OCI-LY7 (cell line): ENCODE measurements around the gene IQGAP2. TPM values are rescaled to one million over a fixed set of nuclear protein-coding genes. Genes with fewer than 3 reads are reported as not detected.

Experiments used
- BruUV-seq: library from RNA; stranded (reverse); fragments of 400-500 nt; replicated peaks from 2 replicates; lab custom pipeline; 2021; lab: Mats Ljungman, UMichigan
- CTCF ChIA-PET: fragments of 300-600 bp; sonication (Branson Sonifier 250); formaldehyde crosslinking; loops from one replicate; lab custom pipeline; 2022; ENCODE audit warnings: antibody characterized with exemption; ENCODE audit not compliant: unreplicated experiment; lab: Charles Lee
- POLR2A ChIA-PET: fragments of 300-600 bp; sonication (Branson Sonifier 250); formaldehyde crosslinking; loops from one replicate; lab custom pipeline; 2022; ENCODE audit warnings: antibody characterized with exemption; lab: Charles Lee
- DNase-seq: peaks from one replicate; pipeline ENCODE4 v3.0.0-alpha.2; 2015; ENCODE audit warnings: low spot score
- H2AFZ ChIP-seq: fragments of 200-600 bp; sonication (generic), shearing (Covaris generic); 2 replicates; pipeline ENCODE4 v1.6.1; 2014; ENCODE audit warnings: mild to moderate bottlenecking, antibody characterized with exemption, low read length, moderate library complexity
- H3K27ac ChIP-seq: fragments of 200-600 bp; sonication (generic); 2 replicates; pipeline ENCODE4 v1.5.1; 2014; ENCODE audit warnings: mixed run types, low read depth, mild to moderate bottlenecking, moderate library complexity, low read length, inconsistent platforms; ENCODE audit not compliant: poor library complexity, severe bottlenecking
- H3K36me3 ChIP-seq: fragments of 200-600 bp; sonication (generic); 2 replicates; pipeline ENCODE4 v1.6.1; 2014; ENCODE audit warnings: mild to moderate bottlenecking, antibody characterized with exemption, low read length, moderate library complexity, mixed read lengths; ENCODE audit not compliant: insufficient read depth
- H3K4me1 ChIP-seq: fragments of 200-600 bp; sonication (generic); 2 replicates; pipeline ENCODE4 v1.5.1; 2014; ENCODE audit warnings: mild to moderate bottlenecking, low read length; ENCODE audit not compliant: insufficient read depth, poor library complexity, severe bottlenecking
- H3K4me2 ChIP-seq: fragments of 200-600 bp; sonication (generic); 2 replicates; pipeline ENCODE4 v1.6.1; 2014; ENCODE audit warnings: mild to moderate bottlenecking, low read length
- H3K4me3 ChIP-seq: fragments of 200-600 bp; sonication (generic); 2 replicates; pipeline ENCODE4 v1.5.1; 2014; ENCODE audit warnings: mild to moderate bottlenecking, low read depth, low read length; ENCODE audit not compliant: poor library complexity, severe bottlenecking
- H3K79me2 ChIP-seq: fragments of 200-600 bp; sonication (generic); 2 replicates; pipeline ENCODE4 v1.6.1; 2016; ENCODE audit warnings: low read depth, mild to moderate bottlenecking, low read length, moderate library complexity, mixed read lengths; ENCODE audit not compliant: insufficient read depth
- H3K9me2 ChIP-seq: fragments of 200-600 bp; sonication (generic); 2 replicates; pipeline ENCODE4 v1.6.1; 2016; ENCODE audit warnings: mild to moderate bottlenecking, low read length, mixed read lengths; ENCODE audit not compliant: insufficient read depth
- H3K9me3 ChIP-seq: fragments of 200-600 bp; sonication (generic); 2 replicates; pipeline ENCODE4 v1.6.1; 2014; ENCODE audit warnings: mild to moderate bottlenecking, mixed run types, low read length, mixed read lengths
- H4K20me1 ChIP-seq: fragments of 200-600 bp; sonication (generic); 2 replicates; pipeline ENCODE4 v1.6.1; 2014; ENCODE audit warnings: mild to moderate bottlenecking, antibody characterized with exemption, low read length, moderate library complexity, mixed read lengths; ENCODE audit not compliant: insufficient read depth
- EZH2phosphoT487 ChIP-seq: fragments of 200-600 bp; sonication (generic); IDR thresholded peaks from 2 replicates; pipeline ENCODE4 v1.6.1; 2018; ENCODE audit warnings: low read depth, borderline replicate concordance, mild to moderate bottlenecking, mixed run types, antibody characterized with exemption, low read length, moderate library complexity, mixed read lengths
- intact Hi-C: fragments of 100-400 bp; cut with micrococcal nuclease; formaldehyde crosslinking; loops from one replicate; pipeline ENCODE4 v1.10.0; 2022; ENCODE audit not compliant: unreplicated experiment
- total RNA-seq, 2 experiments: library from RNA; depleted of rRNA in 1 of 2; stranded (reverse); fragments of >200 nt in 1 of 2; shearing (Covaris generic) in 1 of 2; gene quantifications; 2 replicates each; pipeline ENCODE4 v1.2.3, GENCODE V29; 2014 to 2022
- TF ChIP-seq, protein P1 (sequence below): fragments of 200-600 bp; sonication (generic); conservative IDR thresholded peaks from 2 replicates; pipeline ENCODE4 v1.5.1; 2014; ENCODE audit warnings: mild to moderate bottlenecking, antibody characterized with exemption, low read length, moderate library complexity, mixed read lengths

Gene IQGAP2
- total RNA-seq, 2 experiments from 2014 or later: 30.0 to 50.2 TPM

DNA sequence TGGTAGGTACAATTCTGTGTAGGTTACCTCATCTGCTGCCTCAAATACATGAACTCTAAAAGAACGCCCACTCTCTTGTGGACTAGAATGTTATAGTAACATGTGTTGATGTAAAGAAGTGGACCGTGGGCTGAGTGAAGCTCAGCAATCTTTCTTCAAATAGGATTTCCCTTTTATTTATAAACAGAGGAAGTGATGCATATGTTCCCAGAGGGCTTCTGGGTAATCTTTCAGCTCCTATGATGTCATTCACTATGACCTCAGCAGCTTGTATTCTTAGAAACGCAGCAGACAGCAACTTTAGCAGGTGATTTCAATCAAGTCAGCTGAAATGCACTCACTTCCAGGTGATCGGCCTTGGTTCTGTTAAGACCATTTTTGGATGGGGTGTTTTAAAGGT lies 205.7 kb downstream of the IQGAP2 start:
- intact Hi-C loops: loop anchor here (10.0 kb wide), 1 partner anchor 406 kb away; no protein-coding TSS in a partner anchor

DNA sequence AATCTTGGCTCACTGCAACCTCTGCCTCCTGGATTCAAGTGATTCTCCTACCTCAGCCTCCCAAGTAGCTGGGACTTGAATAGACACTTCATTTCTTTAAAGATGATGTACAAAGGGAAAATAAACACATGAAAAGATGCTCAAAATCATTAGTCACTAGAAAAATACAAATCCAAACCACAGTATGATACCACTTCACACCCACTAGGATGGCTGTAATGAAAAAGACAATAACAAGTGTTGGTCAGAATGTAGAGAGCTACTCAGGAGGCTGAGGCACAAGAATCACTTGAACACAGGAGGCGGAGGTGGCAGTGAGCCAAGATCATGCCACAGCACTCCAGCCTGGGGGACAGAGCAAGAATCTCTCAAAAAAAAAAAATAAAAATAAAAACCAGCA lies 207.1 kb downstream of the IQGAP2 start:
- H3K27ac ChIP-seq: no peak overlapping the region
- H3K4me2 ChIP-seq: no peak overlapping the region
- ChIA-PET CTCF (no interaction called here), POLR2A (no interaction called here)
- no peaks in the 10 kb centered on the region for H3K79me2 ChIP-seq
- no TSS peak for BruUV-seq
- no peak for DNase-seq
- H3K4me3 ChIP-seq: no peak overlapping the region
- no peaks in the 10 kb centered on the region for H4K20me1 ChIP-seq
- no peak for TF ChIP-seq EZH2phosphoT487
- TF ChIP-seq, protein P1, sequence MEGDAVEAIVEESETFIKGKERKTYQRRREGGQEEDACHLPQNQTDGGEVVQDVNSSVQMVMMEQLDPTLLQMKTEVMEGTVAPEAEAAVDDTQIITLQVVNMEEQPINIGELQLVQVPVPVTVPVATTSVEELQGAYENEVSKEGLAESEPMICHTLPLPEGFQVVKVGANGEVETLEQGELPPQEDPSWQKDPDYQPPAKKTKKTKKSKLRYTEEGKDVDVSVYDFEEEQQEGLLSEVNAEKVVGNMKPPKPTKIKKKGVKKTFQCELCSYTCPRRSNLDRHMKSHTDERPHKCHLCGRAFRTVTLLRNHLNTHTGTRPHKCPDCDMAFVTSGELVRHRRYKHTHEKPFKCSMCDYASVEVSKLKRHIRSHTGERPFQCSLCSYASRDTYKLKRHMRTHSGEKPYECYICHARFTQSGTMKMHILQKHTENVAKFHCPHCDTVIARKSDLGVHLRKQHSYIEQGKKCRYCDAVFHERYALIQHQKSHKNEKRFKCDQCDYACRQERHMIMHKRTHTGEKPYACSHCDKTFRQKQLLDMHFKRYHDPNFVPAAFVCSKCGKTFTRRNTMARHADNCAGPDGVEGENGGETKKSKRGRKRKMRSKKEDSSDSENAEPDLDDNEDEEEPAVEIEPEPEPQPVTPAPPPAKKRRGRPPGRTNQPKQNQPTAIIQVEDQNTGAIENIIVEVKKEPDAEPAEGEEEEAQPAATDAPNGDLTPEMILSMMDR: no peak
- H3K9me2 ChIP-seq: no peaks in the 10 kb centered on the region
- intact Hi-C loops: no loop called here
- H2AFZ ChIP-seq: no peak overlapping the region
- H3K9me3 ChIP-seq: no peaks in the 10 kb centered on the region
- peaks cover 39% of the 10 kb centered on the region for H3K4me1 ChIP-seq
- peaks cover 36% of the 10 kb centered on the region for H3K36me3 ChIP-seq

More for the DNA sequence above, 205.7 kb downstream of the IQGAP2 start:
- H3K79me2 ChIP-seq: no peaks in the 10 kb centered on the region
- H3K27ac ChIP-seq: peak overlapping the region; percentile 75
- no peak overlapping the region for H3K4me3 ChIP-seq
- no peaks in the 10 kb centered on the region for H4K20me1 ChIP-seq
- CTCF ChIA-PET: interaction anchor here (1.4 kb wide), 1 partner anchor 9 kb away, joined by 4 read pairs; no protein-coding TSS in a partner anchor
- H3K4me2 ChIP-seq: peak overlapping the region; percentile 50; the same call in 1 of the 2 replicates
- H3K4me1 ChIP-seq: peaks cover 39% of the 10 kb centered on the region
- peaks cover 43% of the 10 kb centered on the region for H3K36me3 ChIP-seq
- no peaks in the 10 kb centered on the region for H3K9me3 ChIP-seq
- POLR2A ChIA-PET: interaction anchor here (0.6 to 1.6 kb wide), 5 partner anchors 8 to 453 kb away, joined by 4 to 6 read pairs (median 5); no protein-coding TSS in a partner anchor
- no TSS peak for BruUV-seq
- TF ChIP-seq, protein P1: no peak
- TF ChIP-seq EZH2phosphoT487: no peak
- H2AFZ ChIP-seq: no peak overlapping the region; the same call in 1 of the 2 replicates
- H3K9me2 ChIP-seq: no peaks in the 10 kb centered on the region
- DNase-seq: peak; percentile 55

DNA sequence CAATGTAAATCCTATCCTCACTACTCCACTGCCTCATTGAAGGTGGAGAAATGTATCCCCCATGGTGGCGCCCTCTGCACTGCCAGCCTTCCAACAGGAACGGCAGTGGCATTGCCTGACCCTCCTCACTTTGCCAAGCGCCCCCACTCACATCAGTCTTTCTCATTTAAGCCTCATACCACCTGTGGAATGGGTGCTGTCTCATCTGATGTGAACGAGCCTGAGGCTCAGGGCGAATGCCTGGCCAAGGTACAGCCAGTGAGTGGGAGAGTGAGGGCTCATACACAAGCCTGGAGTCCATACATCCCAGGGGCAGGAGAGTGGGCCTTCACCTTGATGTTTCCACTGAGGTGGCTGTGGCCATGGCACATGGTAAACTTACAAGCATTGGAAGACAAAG lies 209.9 kb downstream of the IQGAP2 start:
- H3K79me2 ChIP-seq: no peaks in the 10 kb centered on the region
- no peaks in the 10 kb centered on the region for H4K20me1 ChIP-seq
- H3K36me3 ChIP-seq: peaks cover 29% of the 10 kb centered on the region
- POLR2A ChIA-PET: no interaction called here
- TF ChIP-seq EZH2phosphoT487: no peak
- TF ChIP-seq, protein P1: no peak
- H2AFZ ChIP-seq: no peak overlapping the region
- H3K4me1 ChIP-seq: peaks cover 15% of the 10 kb centered on the region
- H3K9me3 ChIP-seq: no peaks in the 10 kb centered on the region
- BruUV-seq: no TSS peak
- H3K4me2 ChIP-seq: no peak overlapping the region
- CTCF ChIA-PET: no interaction called here
- no peaks in the 10 kb centered on the region for H3K9me2 ChIP-seq
- DNase-seq: no peak
- intact Hi-C loops: no loop called here
- H3K4me3 ChIP-seq: no peak overlapping the region
- H3K27ac ChIP-seq: no peak overlapping the region
